HG03097 (cell line): ENCODE data around the gene TPRN.
A peak's percentile ranks its signal among the peaks of the same experiment; 100 is the strongest.

Source experiments
- ATAC-seq: cut with Tn5 transposase; IDR thresholded peaks from one replicate; pipeline ENCODE4 v1.9.1; 2021; ENCODE audit not compliant: unreplicated experiment, low FRiP score

Gene TPRN

DNA sequence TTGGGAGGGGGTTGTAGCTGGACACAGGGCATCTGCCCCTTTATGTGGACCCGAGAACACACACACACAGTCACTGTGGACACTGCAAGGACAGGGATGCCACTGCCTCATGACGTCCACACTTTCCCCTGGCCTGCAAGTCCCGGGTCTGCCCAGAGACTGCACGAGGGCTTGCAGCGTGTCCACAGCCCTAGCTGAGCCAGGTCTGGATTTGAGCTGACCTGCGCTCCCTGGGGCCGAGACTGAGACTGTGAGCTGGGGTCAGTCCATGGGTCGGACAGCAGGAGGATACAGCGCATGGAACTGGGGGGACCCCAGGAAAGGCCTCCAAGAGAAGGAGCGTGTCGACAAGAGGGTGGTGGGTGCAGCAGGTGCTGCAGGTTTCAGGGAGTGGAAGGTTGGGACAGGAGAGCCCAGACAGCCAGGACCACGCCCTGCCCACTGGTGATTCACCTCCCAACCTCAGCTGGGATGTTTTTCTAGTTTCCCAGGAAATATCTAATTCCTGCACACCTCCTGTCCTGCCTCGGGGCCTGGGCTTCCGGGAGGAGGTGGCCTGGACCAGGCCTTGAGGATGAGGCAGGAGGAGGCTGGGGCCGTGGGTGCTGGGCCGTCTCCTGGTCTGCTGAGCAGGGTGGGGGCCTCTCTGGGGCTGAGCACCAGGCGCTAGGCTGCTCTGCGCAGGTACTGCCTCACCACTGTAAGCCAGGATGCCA is 26.0 kb upstream of the TPRN start:
- no peak for ATAC-seq

- ATAC-seq, result no peak
Observed at GRCh38 chr9:137225699-137226331, 25.3 kb upstream of the TPRN start.

- no peak for ATAC-seq
Observed at GRCh38 chr9:137224830-137225694, 24.5 kb upstream of the TPRN start, which contains the start of gene CYSRT1. TSS of gene CYSRT1 (plus strand) at chr9:137225174. CDS start at chr9:137225622, 448 bp downstream.

- peak; percentile 72 for ATAC-seq
Observed at GRCh38 chr9:137223078-137223970, 22.8 kb upstream of the TPRN start.

DNA sequence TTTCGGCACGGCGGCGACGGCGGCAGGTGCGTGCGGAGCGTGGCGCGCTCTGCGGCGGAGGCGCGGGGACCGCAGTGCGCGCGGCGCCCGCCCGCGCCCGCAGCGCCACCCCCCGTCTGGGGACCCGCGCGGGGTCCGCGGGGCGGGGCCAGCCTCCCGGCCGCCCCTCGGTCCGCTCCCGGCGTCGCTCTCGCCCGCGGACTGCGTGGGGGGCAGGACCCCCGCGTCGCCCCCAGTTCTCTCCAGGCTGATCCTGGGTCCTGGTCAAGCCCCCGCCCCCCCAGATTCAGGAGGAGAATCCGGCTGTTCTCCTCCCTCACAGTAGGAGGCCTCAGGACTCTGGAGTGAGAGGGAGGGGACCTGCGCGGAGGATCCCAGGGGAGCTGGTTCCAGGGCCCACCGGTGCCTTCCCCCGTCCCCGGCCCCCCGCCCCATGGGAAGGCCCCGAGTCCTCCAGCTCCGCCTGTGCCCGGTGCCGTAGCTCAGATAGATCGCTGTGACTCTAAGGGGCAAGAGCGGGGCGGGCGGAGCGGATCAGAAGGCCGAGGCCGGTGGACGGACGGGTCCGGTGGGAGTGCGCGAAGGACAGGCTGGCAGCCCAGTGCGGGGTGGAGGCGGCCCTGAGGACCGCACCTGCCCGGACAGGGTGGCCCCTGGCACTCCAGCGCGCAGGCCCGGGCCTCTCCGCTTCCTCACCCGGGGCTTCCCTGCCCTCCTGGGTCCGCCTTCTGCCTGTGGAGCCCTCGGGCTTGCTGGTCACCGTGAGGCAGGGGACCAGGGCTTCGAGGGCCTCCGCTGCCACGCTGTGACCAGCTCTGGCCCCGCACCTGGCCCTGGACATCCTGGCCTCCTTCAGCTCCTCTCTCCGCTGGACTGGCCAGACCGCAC is 21.9 kb upstream of the TPRN start, which contains the start of gene RNF208:
RNF208 (minus strand) TSS at position 51 of the 888 bp plus-strand sequence. CDS start 1,028 bp downstream, outside the sequence.
- no peak for ATAC-seq

GRCh38 chr9:137221506-137222111 is 21.1 kb upstream of the TPRN start:
- ATAC-seq, result no peak

DNA sequence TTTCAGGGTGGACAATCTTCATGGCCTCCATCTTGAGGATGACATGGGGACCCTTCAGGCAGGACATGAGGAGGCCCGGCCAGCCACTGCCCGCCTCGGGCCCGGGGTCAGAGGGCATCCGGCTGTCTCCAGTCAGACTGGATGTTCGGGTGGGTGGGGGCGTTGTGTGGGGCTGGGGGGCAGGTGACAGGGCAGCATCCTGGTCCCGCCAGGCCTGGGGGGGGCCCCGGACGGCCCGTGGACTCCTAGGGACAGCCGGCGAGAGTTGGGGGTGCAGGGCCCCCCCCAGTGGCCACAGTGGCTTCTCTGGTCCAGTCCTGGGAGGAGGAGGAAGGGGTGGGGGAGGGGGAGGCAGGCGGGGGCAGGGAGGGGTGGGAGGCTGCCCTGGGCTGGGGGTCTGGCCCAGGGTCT is 20.6 kb upstream of the TPRN start:
- no peak for ATAC-seq

DNA sequence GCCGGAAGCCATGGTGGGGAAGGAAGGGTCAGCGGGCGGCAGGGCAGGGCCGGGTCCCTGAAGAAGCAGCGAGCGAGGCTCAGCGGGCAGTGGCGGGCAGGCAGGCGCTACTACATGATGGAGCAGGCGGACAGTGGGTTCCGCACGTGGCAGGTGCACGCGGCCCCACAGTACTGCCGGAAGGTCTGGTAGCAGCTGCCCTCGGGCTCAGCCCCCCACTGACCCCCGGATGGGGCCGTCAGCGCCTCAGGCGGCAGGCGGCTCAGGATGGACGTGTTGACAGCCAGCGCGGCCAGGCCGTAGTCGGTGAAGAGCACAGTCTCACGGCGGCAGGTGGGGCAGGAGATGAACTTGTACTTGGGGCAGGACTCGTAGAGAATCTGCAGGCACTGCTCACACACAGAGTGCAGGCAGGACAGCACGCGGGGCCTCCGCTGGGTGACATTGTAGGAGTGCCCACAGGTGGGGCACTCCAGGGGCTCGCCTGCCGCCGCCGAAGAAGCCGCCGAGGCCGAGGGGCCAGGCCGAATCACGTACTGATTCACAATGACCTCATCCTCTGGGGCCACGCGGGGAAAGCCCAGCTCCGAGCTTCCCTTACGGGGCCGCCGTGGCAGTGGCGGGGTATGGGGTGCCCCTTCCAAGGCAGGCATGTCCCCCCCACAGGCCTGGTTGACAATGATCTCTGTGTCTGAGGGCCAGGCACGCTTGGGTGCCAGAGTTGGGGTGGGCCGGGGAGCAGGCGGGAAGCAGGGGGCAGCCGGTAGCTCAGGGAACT is 20.0 kb upstream of the TPRN start:
- no peak for ATAC-seq

- no peak for ATAC-seq
Observed at GRCh38 chr9:137219757-137220316, 19.3 kb upstream of the TPRN start.

DNA sequence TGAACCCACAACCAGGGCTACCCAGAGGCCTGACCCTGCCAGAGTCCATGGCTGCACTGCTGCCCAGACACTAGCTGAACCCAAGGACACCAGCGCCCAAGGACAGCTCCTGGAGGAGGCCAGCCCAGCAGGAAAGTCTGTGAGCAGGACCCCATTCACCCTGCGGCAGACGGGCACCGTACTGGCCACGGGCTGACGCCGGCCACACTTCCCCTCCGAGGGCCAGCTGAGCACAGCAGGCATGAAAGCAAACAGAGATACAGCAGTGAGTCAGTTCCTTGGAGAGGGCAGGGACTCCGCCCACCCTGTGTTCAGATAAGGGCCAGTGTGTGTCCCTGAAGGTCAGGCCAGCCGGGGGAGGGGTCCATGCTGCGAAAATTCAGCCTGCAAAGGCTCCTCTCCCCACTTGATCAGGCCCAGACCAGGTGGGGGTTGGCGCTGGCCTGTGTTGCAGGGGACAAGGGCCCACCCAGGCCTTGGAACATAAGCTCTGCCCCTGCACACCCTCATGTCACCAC is 18.3 kb upstream of the TPRN start:
- ATAC-seq, result no peak

DNA sequence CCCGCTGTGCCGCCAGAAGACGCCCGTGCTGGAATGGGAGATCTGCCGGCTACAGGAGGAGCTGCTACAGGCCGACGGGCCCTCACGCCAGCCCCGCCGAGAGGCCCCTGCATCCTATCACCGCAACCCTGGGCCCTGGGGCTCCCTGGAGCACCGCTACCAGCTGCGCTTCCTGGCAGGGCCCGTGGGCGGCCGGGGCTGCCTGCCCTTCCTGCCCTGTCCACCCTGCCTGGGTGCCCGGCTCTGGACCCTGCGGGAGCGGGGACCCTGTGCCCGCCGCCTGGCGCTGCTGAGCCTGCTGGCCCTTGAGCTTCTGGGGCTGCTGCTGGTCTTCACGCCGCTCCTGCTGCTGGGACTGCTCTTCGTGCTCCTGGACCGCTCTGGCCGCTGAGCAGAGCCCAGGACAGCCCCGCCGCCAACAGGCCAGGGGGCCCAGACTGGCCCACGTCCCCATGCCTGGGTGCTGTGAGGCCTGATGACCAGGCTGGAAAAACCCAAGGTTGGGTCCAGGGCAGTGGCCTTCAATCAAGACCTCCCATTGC is 17.7 kb upstream of the TPRN start:
- ATAC-seq, result no peak

GRCh38 chr9:137217276-137218211 is 17.0 kb upstream of the TPRN start:
- ATAC-seq, result no peak

- no peak for ATAC-seq
Observed at GRCh38 chr9:137216188-137216965, 15.8 kb upstream of the TPRN start.

GRCh38 chr9:137215196-137215986 is 14.8 kb upstream of the TPRN start:
- no peak for ATAC-seq

DNA sequence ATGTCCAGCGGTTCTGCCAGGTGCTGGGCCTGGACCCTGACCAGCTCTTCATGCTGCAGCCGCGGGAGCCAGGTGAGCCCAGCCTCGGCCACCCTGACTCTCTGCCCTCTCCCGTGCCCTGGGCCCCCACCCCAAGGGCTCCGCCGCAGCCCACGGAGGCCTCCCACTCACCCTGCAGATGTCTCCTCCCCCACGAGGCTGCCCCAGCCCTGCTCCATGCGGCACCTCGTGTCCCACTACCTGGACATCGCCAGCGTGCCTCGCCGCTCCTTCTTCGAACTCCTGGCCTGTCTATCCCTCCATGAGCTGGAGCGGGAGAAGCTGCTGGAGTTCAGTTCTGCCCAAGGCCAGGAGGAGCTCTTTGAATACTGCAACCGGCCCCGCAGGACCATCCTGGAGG is 14.1 kb upstream of the TPRN start:
- no peak for ATAC-seq
